Esophagus muscularis mucosa (tissue), 4 donors: ENCODE measurements around the gene H2AZ2.

ENCODE experiments used
- EP300 ChIP-seq: sonication (generic); formaldehyde crosslinking; IDR thresholded peaks from one replicate; pipeline ENCODE4 v1.6.1; 2017; ENCODE audit warnings: antibody characterized with exemption
- POLR2A ChIP-seq: fragments of 450-650 bp; IDR thresholded peaks from one replicate; pipeline ENCODE4 v1.6.1; 2017; ENCODE audit warnings: antibody characterized with exemption, moderate library complexity, mild to moderate bottlenecking, low read depth
- POLR2AphosphoS5 ChIP-seq, 2 donors: sonication (generic); formaldehyde crosslinking; IDR thresholded peaks; one replicate each; pipeline ENCODE4 v1.6.1; 2017; ENCODE audit warnings: antibody characterized with exemption in 2 of 2
- TF ChIP-seq, protein P1 (sequence below), 3 experiments: fragments of 200-600 bp in 2 of 3; fragments of 450-650 bp in 1 of 3; sonication (generic) in 2 of 3; IDR thresholded peaks; one replicate each; pipeline ENCODE4 v1.5.1; 2017 to 2019; ENCODE audit warnings: antibody characterized with exemption in 3 of 3, mild to moderate bottlenecking in 2 of 3, moderate library complexity in 1 of 3

DNA sequence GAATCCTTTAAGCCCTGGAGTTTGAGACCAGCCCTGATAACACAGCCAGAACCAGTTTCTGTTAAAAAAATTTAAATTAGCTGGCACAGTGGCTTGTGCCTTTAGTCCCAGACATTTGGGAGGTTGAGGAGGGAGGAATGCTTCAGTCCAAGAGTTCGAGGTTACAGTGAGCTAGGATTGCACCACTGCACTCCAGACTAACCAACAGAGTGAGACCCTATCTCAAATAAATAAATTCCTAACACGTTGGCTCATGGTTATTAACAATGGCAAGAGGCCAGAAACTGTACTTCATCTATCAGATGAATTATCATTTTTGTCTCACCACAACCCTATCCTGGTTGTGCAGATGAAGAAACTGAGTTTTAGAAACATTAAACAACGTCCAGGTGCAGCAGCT, 53.6 kb downstream of the H2AZ2 start:
- TF ChIP-seq, protein P1, sequence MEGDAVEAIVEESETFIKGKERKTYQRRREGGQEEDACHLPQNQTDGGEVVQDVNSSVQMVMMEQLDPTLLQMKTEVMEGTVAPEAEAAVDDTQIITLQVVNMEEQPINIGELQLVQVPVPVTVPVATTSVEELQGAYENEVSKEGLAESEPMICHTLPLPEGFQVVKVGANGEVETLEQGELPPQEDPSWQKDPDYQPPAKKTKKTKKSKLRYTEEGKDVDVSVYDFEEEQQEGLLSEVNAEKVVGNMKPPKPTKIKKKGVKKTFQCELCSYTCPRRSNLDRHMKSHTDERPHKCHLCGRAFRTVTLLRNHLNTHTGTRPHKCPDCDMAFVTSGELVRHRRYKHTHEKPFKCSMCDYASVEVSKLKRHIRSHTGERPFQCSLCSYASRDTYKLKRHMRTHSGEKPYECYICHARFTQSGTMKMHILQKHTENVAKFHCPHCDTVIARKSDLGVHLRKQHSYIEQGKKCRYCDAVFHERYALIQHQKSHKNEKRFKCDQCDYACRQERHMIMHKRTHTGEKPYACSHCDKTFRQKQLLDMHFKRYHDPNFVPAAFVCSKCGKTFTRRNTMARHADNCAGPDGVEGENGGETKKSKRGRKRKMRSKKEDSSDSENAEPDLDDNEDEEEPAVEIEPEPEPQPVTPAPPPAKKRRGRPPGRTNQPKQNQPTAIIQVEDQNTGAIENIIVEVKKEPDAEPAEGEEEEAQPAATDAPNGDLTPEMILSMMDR (IDR thresholded peaks at IDR 0.05), result no peak
- TF ChIP-seq EP300 (no peak), POLR2AphosphoS5 (IDR thresholded peaks at IDR 0.05) (no peak), POLR2A (no peak)
